ENCODE measurements around the gene YPEL1. TPM values are rescaled to one million over a fixed set of nuclear protein-coding genes. Genes with fewer than 3 reads are reported as not detected.

The YPEL1 gene
- total RNA-seq, 1 experiment from 2014 or later, result 2.2 TPM

- Histone ChIP-seq H3K27me3 (ENCODE audit: control insufficient read depth, insufficient read depth, low read length) (no peaks in the 10 kb centered on the region), H3K4me3 (ENCODE audit: insufficient read depth, low read depth, low read length) (no peak overlapping the region), H3K36me3 (replicated peaks; ENCODE audit: control insufficient read depth, insufficient read depth, low read length) (no peaks in the 10 kb centered on the region; the same call in none of the 2 replicates)
- DNase-seq, result peak; percentile 48
Observed at GRCh38 chr22:21702700-21703683, 32.6 kb downstream of the YPEL1 start.

- peaks cover under 1% of the 10 kb centered on the region for H3K36me3 ChIP-seq (replicated peaks; ENCODE audit: control insufficient read depth, insufficient read depth, low read length)
- H3K4me3 ChIP-seq (ENCODE audit: insufficient read depth, low read depth, low read length), result no peak overlapping the region
- peak; percentile 18 for DNase-seq
- no peaks in the 10 kb centered on the region for H3K27me3 ChIP-seq (ENCODE audit: control insufficient read depth, insufficient read depth, low read length)
Observed at GRCh38 chr22:21702094-21702493, 33.5 kb downstream of the YPEL1 start.

GRCh38 chr22:21701384-21701971 lies 34.1 kb downstream of the YPEL1 start:
- H3K4me3 ChIP-seq (ENCODE audit: insufficient read depth, low read depth, low read length), result no peak overlapping the region
- no peaks in the 10 kb centered on the region for H3K27me3 ChIP-seq (ENCODE audit: control insufficient read depth, insufficient read depth, low read length)
- no peak for DNase-seq
- H3K36me3 ChIP-seq (replicated peaks; ENCODE audit: control insufficient read depth, insufficient read depth, low read length), result peaks cover 2% of the 10 kb centered on the region

GRCh38 chr22:21700822-21701221 lies 34.8 kb downstream of the YPEL1 start:
- H3K4me3 ChIP-seq (ENCODE audit: insufficient read depth, low read depth, low read length), result no peak overlapping the region
- DNase-seq, result no peak
- peaks cover 2% of the 10 kb centered on the region for H3K36me3 ChIP-seq (replicated peaks; ENCODE audit: control insufficient read depth, insufficient read depth, low read length)
- no peaks in the 10 kb centered on the region for H3K27me3 ChIP-seq (ENCODE audit: control insufficient read depth, insufficient read depth, low read length)

GRCh38 chr22:21699643-21700042 lies 36.0 kb downstream of the YPEL1 start:
- Histone ChIP-seq H3K4me3 (ENCODE audit: insufficient read depth, low read depth, low read length) (no peak overlapping the region), H3K36me3 (replicated peaks; ENCODE audit: control insufficient read depth, insufficient read depth, low read length) (peaks cover 2% of the 10 kb centered on the region), H3K27me3 (ENCODE audit: control insufficient read depth, insufficient read depth, low read length) (no peaks in the 10 kb centered on the region)
- peak; percentile 18 for DNase-seq

- H3K36me3 ChIP-seq (replicated peaks; ENCODE audit: control insufficient read depth, insufficient read depth, low read length), result peaks cover 2% of the 10 kb centered on the region
- no peak overlapping the region for H3K4me3 ChIP-seq (ENCODE audit: insufficient read depth, low read depth, low read length)
- peak; percentile 74 for DNase-seq
- no peaks in the 10 kb centered on the region for H3K27me3 ChIP-seq (ENCODE audit: control insufficient read depth, insufficient read depth, low read length)
Observed at GRCh38 chr22:21698430-21699329, 36.9 kb downstream of the YPEL1 start.

- DNase-seq, result no peak
- H3K4me3 ChIP-seq (ENCODE audit: insufficient read depth, low read depth, low read length), result no peak overlapping the region
- peaks cover 2% of the 10 kb centered on the region for H3K36me3 ChIP-seq (replicated peaks; ENCODE audit: control insufficient read depth, insufficient read depth, low read length)
- no peaks in the 10 kb centered on the region for H3K27me3 ChIP-seq (ENCODE audit: control insufficient read depth, insufficient read depth, low read length)
Observed at GRCh38 chr22:21697880-21698279, 37.7 kb downstream of the YPEL1 start.

- H3K36me3 ChIP-seq (replicated peaks; ENCODE audit: control insufficient read depth, insufficient read depth, low read length), result peaks cover 2% of the 10 kb centered on the region
- DNase-seq, result no peak
- no peak overlapping the region for H3K4me3 ChIP-seq (ENCODE audit: insufficient read depth, low read depth, low read length)
- no peaks in the 10 kb centered on the region for H3K27me3 ChIP-seq (ENCODE audit: control insufficient read depth, insufficient read depth, low read length)
Observed at GRCh38 chr22:21697021-21697771, 38.4 kb downstream of the YPEL1 start.

- Histone ChIP-seq H3K27me3 (ENCODE audit: control insufficient read depth, insufficient read depth, low read length) (no peaks in the 10 kb centered on the region), H3K36me3 (replicated peaks; ENCODE audit: control insufficient read depth, insufficient read depth, low read length) (peaks cover 2% of the 10 kb centered on the region), H3K4me3 (ENCODE audit: insufficient read depth, low read depth, low read length) (no peak overlapping the region)
- no peak for DNase-seq
Observed at GRCh38 chr22:21696115-21696514, 39.5 kb downstream of the YPEL1 start.

- no peak for DNase-seq
- no peak overlapping the region for H3K4me3 ChIP-seq (ENCODE audit: insufficient read depth, low read depth, low read length)
- H3K27me3 ChIP-seq (ENCODE audit: control insufficient read depth, insufficient read depth, low read length), result no peaks in the 10 kb centered on the region
- H3K36me3 ChIP-seq (replicated peaks; ENCODE audit: control insufficient read depth, insufficient read depth, low read length), result peaks cover 3% of the 10 kb centered on the region
Observed at GRCh38 chr22:21695430-21696085, 40.0 kb downstream of the YPEL1 start.

GRCh38 chr22:21694795-21695429 lies 40.7 kb downstream of the YPEL1 start:
- DNase-seq, result peak; percentile 55

GRCh38 chr22:21694394-21694793 lies 41.2 kb downstream of the YPEL1 start:
- Histone ChIP-seq H3K27me3 (ENCODE audit: control insufficient read depth, insufficient read depth, low read length) (no peaks in the 10 kb centered on the region), H3K36me3 (replicated peaks; ENCODE audit: control insufficient read depth, insufficient read depth, low read length) (peaks cover 3% of the 10 kb centered on the region), H3K4me3 (ENCODE audit: insufficient read depth, low read depth, low read length) (no peak overlapping the region)
- DNase-seq, result peak; percentile 50

More at GRCh38 chr22:21694795-21695429, 40.7 kb downstream of the YPEL1 start:
- Histone ChIP-seq H3K36me3 (replicated peaks; ENCODE audit: control insufficient read depth, insufficient read depth, low read length) (peaks cover 3% of the 10 kb centered on the region), H3K4me3 (ENCODE audit: insufficient read depth, low read depth, low read length) (no peak overlapping the region), H3K27me3 (ENCODE audit: control insufficient read depth, insufficient read depth, low read length) (no peaks in the 10 kb centered on the region)

GRCh38 chr22:21693999-21694341 lies 41.6 kb downstream of the YPEL1 start:
- H3K36me3 ChIP-seq (replicated peaks; ENCODE audit: control insufficient read depth, insufficient read depth, low read length), result peaks cover 3% of the 10 kb centered on the region
- no peak overlapping the region for H3K4me3 ChIP-seq (ENCODE audit: insufficient read depth, low read depth, low read length)
- no peaks in the 10 kb centered on the region for H3K27me3 ChIP-seq (ENCODE audit: control insufficient read depth, insufficient read depth, low read length)
- no peak for DNase-seq

All from H7 (cell line).